ENCODE measurements around the gene ARTN.

The ARTN gene

GRCh38 chr1:43947874-43948437, 14.4 kb downstream of the ARTN start:
- DNase-seq, result no peak

DNA sequence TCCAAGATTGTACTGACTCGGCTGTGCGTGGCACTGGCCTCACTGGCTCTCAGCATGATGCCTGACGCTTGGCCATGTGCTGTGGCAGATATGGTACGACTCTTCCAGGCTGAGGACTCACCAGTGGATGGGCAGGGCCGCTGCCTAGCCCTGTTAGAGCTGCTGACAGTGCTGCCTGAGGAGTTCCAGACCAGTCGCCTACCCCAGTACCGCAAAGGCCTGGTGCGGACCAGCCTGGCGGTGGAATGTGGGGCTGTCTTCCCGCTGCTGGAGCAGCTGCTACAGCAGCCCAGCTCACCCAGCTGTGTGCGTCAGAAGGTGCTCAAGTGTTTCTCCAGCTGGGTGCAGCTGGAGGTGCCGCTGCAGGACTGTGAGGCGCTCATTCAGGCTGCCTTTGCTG, 16.1 kb downstream of the ARTN start:
- no peak for DNase-seq

- no peak for DNase-seq
Observed at GRCh38 chr1:43951021-43951985, 17.7 kb downstream of the ARTN start.

GRCh38 chr1:43952731-43953346, 19.2 kb downstream of the ARTN start:
- DNase-seq, result peak; percentile 55

- no peak for DNase-seq
Observed at GRCh38 chr1:43953361-43953760, 19.8 kb downstream of the ARTN start.

DNA sequence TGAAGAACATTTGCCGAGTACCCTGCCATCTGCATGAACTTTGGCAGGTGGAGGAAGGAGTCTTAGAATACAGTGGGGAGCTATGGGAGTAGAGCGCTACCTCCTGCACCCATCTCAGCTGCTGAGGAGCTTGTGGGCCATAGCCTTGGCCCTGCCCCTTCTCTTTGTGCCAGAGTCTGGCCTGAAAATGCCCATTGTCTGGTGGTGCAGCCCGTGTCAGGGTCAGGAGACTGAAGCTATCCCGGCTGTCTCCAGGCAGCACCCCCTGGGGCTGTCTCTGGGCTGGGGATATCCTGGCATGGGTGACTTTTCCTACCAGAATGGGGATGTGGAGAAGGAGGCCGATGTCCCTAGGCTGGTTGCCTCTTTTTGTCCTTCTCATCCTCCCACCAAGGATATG, 20.4 kb downstream of the ARTN start:
- no peak for DNase-seq

DNA sequence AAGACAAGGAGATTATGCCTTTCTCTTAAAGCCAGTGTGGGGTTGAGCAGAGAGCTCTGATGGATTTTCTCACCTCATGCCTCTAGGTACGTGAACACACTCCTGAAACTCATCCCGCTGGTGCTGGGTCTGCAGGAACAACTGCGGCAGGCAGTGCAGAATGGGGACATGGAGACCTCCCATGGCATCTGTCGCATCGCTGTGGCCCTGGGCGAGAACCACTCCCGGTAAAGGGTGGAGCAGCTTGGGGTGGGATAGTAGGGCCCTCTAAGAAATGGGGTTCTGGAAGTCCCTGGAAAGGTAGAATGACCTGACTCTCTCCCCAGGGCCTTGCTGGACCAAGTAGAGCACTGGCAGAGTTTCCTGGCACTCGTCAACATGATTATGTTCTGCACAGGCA, 22.6 kb downstream of the ARTN start:
- no peak for DNase-seq

GRCh38 chr1:43957407-43958040, 23.9 kb downstream of the ARTN start:
- DNase-seq, result no peak

DNA sequence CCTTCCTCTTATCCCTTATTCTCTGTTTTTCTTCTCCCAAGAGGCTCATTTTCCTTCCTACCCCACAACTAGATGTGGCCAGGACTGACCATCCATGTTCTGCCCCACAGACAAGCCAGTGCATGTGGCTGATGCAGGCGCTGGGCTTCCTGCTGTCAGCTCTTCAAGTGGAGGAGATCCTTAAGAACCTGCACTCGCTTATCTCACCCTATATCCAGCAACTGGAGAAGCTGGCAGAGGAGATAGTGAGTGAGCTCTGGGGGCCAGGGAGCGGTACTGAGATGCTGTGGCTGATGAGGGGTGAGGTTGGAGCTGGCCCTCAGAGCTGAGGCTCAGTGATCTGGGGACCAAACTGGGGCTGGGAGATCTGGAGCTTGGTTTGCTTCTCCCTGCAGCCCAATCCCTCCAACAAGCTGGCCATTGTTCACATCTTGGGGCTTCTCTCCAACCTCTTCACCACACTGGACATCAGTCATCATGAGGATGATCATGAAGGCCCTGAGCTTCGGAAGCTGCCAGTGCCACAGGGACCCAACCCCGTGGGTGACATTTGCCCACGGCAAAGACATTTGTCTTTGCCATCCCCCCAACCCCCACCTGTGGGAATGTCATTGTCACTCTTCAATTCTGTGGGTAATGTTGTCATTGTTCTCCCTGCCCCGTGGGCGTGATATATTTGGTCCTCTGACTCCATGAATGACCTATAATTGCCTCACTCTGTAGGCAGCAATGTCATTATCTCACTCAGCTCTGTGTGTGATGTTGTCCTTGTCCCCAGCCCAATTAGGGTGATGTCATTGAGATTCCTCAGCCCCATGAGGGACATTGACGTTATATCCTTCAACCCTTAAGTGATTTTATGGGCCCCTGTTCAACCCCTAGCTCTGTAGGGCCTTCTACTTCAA, 25.0 kb downstream of the ARTN start:
- DNase-seq, result peak; percentile 87

DNA sequence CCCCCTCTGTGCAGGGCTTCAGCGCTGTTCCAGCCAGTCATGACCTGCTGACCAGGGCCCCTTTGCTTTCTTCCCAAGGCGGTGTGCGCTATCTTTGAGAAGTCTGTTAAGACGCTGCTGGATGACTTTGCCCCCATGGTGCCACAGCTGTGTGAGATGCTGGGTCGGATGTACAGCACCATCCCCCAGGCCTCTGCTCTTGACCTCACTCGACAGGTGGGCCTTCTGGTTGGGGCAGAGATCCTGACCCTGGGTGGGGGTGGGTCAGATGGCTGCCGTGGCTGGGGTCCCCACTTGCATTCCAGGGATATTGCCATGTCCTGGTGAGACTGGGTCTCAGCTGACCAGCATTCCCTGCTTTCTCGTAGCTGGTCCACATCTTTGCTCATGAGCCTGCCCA, 27.2 kb downstream of the ARTN start:
- no peak for DNase-seq

DNA sequence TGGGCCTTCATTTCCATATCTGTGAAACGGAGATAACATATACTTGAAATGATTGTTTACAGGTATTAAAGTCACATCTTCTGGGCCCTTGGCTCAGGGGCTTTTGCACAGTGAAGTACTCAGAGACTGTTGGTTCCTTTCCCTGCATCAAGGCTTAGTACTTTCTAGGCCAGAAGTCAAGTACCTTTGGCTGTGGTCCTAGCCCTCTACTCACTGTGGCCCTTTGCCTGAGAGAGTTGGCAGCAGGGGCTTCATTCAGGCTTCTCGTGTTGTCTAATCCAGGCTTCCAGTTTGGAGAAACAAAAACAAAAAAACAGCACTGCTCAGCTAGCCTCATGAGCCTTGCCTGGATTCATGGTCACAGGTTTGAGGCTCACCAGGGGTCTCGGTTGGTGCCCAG, 28.1 kb downstream of the ARTN start:
- no peak for DNase-seq

GRCh38 chr1:43962324-43962723, 28.7 kb downstream of the ARTN start:
- DNase-seq, result no peak

DNA sequence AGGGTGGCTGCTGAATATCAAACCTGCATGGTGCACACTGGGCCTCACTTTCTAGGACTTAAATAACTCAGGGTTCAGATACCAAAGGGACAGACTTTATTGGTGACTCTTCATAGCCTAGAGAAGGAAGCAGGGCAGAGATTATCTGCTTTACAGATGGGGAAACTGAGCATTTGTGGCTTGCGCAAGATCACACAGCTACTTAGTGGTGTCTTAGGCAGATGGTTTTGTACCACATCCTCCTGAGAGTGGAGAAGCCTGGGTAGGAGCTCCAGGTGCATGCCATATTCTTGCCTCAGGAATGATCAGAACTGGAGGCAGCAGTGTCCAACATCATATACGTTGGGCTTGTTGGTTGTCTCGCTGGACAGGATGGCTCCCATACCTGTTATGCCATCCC, 29.4 kb downstream of the ARTN start:
- no peak for DNase-seq

DNA sequence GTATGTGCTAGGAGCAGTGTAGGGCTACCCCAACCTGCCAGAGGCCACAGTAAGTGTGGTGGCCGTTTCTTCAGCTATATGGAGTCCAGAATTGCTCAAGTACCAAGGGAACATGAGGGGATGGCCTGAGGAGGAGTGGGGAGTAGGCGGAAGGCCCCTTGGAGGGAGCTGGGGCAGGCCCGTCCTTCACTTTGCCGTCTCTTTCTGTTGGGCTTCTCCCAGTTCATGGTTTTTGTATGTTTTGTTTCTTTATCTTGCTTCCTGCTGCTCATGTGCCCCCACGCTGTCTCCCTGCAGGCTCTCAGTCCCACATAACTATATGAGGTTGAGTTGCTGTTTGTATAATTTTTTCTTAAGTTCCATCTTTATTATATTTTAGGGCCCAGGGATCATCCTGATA, 30.3 kb downstream of the ARTN start:
- no peak for DNase-seq

GRCh38 chr1:43965316-43965715, 31.7 kb downstream of the ARTN start:
- no peak for DNase-seq

DNA sequence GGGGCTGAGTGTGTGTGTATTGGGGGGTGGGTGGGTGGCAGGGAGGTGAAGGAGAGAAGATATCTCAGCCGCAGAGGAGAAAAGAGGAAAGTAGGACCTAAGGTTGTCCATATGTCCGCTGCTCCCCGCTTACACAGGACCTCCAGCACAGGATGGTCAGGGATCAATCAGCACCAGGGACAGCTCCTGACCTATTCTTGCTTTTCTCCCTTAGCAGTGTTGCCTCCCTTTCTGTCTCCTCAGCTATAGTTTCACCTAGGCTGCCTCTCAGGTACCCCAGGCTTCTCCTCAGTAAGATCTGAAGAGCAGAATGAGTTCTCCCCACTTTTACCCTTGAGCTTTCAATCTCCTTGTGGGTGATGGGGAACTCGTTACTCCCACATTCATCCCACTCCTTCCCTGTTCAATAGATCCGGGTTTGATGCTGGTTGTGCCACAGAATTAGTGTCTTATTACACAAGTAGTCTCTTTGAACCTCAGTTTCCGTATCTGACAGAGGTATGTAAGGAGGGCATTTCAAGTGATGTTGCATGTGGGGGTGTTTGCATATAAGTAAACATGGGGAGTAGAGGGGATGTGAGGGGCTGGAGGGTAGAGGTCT, 34.8 kb downstream of the ARTN start:
- DNase-seq, result peak; percentile 53

DNA sequence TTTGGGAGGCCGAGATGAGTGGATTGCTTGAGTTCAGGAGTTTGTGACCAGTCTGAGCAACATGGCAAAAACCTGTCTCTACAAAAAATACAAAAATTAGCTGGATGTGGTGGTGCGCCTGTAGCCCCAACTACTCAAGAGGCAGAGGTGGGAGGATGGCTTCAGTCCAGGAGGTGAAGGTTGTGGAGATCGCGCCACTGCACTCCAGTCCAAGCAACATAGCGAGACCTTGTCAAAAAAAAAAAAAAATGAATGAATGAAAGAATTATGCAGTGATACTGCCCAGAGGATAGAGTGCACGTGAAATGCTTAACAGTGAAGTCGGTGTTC, 35.8 kb downstream of the ARTN start:
- no peak for DNase-seq

- DNase-seq, result peak; percentile 98
Observed at GRCh38 chr1:43969746-43970466, 36.3 kb downstream of the ARTN start, which contains the start of gene DPH2. Gene DPH2 (plus strand): TSS chr1:43970010. CDS start chr1:43970176, 166 bp downstream.

DNA sequence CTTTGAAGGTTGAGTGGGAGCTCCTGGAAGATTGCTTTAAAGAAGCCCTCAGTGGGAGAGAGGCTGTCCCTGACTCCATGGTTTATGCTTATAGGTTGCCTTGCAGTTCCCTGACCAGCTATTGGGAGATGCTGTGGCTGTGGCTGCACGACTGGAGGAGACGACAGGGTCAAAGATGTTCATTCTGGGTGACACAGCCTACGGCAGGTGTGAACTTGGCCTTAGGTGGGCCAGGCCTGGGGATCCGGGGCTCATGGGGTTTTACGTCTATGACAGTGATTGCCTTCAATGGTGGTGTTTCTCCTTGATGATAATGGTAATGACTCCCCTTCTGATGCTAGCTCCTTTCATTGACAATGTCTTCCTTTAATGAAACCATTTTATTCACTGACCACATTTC, 36.9 kb downstream of the ARTN start:
- DNase-seq, result no peak

GRCh38 chr1:43970911-43971310, 37.3 kb downstream of the ARTN start:
- DNase-seq, result no peak

DNA sequence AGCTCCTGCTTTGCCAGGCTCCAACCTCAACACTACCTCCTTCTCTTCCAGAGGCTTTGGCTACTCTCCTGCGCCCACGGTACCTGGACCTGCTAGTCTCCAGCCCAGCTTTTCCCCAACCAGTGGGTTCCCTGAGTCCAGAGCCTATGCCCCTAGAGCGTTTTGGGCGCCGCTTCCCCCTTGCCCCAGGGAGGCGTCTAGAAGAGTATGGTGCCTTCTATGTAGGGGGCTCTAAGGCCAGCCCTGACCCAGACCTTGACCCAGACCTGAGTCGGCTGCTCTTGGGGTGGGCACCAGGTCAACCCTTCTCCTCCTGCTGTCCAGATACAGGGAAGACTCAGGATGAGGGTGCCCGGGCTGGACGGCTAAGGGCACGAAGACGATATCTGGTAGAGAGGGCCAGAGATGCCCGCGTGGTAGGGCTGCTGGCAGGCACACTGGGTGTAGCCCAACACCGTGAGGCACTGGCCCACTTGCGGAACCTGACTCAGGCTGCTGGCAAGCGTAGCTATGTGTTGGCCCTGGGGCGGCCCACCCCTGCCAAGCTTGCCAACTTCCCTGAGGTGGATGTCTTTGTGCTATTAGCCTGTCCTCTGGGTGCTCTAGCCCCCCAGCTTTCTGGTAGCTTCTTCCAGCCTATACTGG, 37.9 kb downstream of the ARTN start:
- DNase-seq, result no peak

Measured in hematopoietic multipotent progenitor cell treated with erythropoietin and hydrocortisone succinate and interleukin-3 and kit ligand, for 8 days (in vitro differentiated cells).